Activated CD4-positive, CD25-positive, alpha-beta regulatory T cell (primary cell): ENCODE measurements around the gene PERM1.

ENCODE experiments used
- DNase-seq, 4 experiments: peaks; one replicate each; lab custom pipeline; 2025; lab: John Stamatoyannopoulos, UW

The PERM1 gene

GRCh38 chr1:932776-933602, 48.9 kb downstream of the PERM1 start:
- no peak for DNase-seq

GRCh38 chr1:932173-932510, 49.8 kb downstream of the PERM1 start:
- no peak for DNase-seq

GRCh38 chr1:931380-932172, 50.3 kb downstream of the PERM1 start:
- no peak for DNase-seq

GRCh38 chr1:930633-931138, 51.2 kb downstream of the PERM1 start:
- DNase-seq: no peak

DNA sequence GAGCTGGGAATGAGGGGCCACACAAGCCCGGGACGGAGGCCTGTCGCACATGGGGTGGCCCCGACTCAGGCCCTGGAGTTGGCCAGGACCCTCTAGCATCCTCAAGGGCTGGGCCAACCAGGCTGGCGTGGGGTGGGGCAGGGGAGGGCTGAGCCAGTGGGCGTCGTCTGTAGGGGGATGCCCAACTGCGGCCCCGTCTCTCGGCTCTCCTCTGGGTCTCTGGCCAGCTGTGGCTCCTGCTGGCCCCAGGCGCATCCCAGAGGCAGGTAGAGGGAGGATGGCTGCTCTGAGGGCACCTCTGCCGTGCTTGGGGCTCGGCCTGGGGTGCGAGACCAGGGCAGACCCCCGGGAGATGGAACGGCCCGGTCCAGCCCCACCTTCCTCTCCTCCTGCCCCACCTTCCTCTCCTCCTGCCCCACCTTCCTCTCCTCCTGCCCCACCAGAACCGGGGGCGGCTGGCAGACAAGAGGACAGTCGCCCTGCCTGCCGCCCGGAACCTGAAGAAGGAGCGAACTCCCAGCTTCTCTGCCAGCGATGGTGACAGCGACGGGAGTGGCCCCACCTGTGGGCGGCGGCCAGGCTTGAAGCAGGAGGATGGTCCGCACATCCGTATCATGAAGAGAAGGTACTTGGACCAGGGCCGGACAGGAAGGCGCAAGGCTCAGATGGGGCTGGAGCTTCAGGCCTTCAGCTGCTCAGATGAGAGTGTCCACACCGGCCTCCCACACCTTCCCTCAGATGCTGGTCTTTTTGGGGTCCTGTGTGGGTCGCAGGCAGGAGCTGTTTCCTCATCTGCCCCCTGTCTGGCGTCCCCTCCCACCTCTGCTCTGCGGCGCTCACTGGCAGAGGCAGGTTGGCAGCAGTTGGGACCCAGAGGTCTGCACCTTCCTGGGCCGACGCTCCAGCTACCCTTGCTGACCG, 51.9 kb downstream of the PERM1 start:
- DNase-seq: no peak

- no peak for DNase-seq
Measured at GRCh38 chr1:928825-929661, 52.9 kb downstream of the PERM1 start.

- DNase-seq: no peak
Measured at GRCh38 chr1:927748-928147, 54.1 kb downstream of the PERM1 start.

DNA sequence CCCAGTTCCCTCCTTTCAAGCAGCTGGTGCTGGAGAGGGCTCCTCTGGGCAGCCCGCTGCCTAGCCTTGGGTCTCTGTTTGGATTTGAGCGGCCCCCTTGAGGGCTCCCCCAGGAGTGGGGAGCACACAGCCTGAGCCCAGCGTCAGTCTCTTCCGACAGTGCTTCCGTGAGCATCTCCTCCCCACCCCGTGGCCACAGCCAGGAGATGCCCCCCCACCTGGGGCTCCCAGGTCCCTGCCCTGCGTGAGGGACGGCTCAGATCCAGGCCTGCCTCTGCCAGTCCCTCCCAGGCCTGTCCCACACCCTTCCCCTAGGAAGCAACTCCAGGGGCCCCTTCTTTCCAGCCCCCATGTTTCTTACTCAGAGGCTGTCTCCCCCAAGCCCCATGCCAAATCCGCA, 54.7 kb downstream of the PERM1 start:
- DNase-seq: no peak

GRCh38 chr1:925561-926421, 56.1 kb downstream of the PERM1 start:
- DNase-seq: no peak
